Measurements from ENCODE around the gene DMBT1.
"Not testable (repeated sequence)": the region's sequence is repeated elsewhere in the genome, so short reads cannot be mapped to it uniquely, and the experiment has no call there.

The DMBT1 gene

DNA sequence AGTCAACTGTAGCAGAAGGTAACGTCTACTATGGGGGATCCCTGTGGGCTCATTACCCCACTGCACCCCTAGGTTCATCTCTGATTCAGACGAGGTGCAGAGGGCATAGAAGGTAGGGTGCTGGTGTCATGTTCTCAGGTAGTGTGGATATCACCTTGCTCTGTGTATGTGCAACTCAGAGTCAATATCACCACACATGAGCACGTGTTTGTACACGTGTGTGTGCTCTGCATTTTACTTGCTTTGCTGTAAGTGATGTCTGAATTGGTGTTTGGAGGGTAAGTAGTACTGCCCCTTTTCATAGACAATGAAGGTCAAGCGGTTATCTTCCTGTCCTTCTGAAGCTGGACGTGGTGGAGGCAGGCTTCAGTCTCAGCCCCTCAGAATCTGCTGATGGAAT, 10.4 kb downstream of the DMBT1 start:
- no peak for DNase-seq (ENCODE audit: low read depth in 1 of 2, low spot score in 1 of 2)
- no peak for TF ChIP-seq JUND (IDR thresholded peaks at IDR 0.05; ENCODE audit: low read depth)
- in situ Hi-C loops (cut with HindIII; ENCODE audit: low pct_unique_long_range_greater_than_20kb, low sequenced_read_pairs) = no loop called here

DNA sequence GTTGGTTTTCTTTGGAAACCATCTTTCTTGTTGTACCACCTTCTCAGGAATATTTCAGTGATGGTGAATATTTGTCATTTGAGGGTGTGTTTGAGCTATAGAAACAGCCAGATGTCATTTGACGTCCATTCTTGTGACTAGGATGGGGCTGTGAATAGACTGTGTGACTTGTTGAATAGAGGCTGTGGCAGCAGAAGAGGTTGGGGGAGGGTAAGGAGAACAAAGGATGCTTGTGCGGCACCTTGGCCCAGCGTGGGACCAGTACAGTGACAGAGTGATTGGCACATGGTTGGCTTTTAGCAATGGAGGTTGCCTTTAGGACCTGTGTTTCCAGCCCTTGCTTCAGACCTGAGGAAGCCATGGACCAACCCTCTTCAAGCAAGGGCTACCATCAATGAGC, 11.3 kb downstream of the DMBT1 start:
- TF ChIP-seq JUND (IDR thresholded peaks at IDR 0.05; ENCODE audit: low read depth) = no peak
- in situ Hi-C loops (cut with HindIII; ENCODE audit: low pct_unique_long_range_greater_than_20kb, low sequenced_read_pairs) = no loop called here
- DNase-seq (ENCODE audit: low read depth in 1 of 2, low spot score in 1 of 2) = no peak

DNA sequence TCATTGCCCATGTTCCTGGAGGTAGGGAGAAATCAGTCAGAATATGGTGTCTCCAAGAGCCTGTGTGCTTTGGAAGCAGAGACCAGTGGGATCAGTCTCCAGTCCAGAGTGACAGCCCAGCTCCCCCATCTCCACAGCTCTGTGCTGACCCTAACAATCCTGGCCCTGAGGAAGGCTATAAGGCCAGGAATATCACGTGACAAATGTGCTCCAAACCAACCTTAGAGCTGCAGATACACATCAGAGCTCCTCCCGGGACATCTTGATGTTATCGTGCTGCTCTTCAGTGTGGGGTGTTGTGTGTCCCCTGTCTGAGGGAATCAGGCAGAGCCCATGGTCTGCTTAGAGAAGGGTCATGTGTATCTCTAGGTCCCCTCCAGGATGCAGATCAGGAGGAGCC, 15.2 kb downstream of the DMBT1 start:
- DNase-seq (ENCODE audit: low read depth in 1 of 2, low spot score in 1 of 2) = no peak
- in situ Hi-C loops (cut with HindIII; ENCODE audit: low pct_unique_long_range_greater_than_20kb, low sequenced_read_pairs) = no loop called here
- no peak for TF ChIP-seq JUND (IDR thresholded peaks at IDR 0.05; ENCODE audit: low read depth)

DNA sequence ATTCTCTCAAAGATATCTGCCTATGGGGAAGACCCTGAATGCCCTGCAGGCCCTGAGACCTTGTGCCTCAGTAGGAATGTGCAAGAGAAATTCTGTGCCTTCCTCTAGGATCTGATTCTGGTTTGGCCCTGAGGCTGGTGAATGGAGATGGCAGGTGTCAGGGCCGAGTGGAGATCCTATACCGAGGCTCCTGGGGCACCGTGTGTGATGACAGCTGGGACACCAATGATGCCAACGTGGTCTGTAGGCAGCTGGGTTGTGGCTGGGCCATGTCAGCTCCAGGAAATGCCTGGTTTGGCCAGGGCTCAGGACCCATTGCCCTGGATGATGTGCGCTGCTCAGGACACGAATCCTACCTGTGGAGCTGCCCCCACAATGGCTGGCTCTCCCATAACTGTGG, 15.7 kb downstream of the DMBT1 start:
- in situ Hi-C loops (cut with HindIII; ENCODE audit: low pct_unique_long_range_greater_than_20kb, low sequenced_read_pairs) = no loop called here
- TF ChIP-seq JUND (IDR thresholded peaks at IDR 0.05; ENCODE audit: low read depth) = no peak
- DNase-seq (ENCODE audit: low read depth in 1 of 2, low spot score in 1 of 2) = no peak

DNA sequence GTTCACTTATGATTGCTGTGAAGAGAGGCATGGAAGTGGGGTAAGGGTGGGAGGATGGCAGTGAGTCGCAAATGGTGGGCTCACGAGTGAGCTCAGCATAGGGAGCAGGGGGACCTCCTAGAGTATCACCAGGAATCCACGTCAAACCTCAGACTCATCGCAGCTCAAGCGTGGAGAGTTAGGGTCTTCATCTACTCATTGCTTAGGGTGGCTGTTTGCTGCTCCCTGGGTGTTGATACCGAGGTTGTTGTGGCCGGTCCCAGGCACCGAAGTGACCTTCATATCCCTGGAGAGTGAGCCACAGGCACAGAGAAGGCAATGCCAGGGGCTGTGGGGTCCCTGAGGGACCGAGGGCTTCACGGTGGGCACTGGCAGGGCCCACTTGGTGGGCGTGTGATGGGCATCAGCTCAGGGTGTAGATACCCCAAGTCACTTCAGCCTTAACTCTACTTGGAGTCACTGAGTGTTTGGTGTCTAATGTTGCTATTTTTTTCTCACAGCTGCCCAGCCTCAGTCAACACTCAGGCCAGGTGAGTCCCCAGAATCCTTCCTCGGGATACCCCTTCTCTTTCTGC, 16.8 kb downstream of the DMBT1 start:
- TF ChIP-seq JUND (IDR thresholded peaks at IDR 0.05; ENCODE audit: low read depth) = no peak
- in situ Hi-C loops (cut with HindIII; ENCODE audit: low pct_unique_long_range_greater_than_20kb, low sequenced_read_pairs) = no loop called here
- no peak for DNase-seq (ENCODE audit: low read depth in 1 of 2, low spot score in 1 of 2)

DNA sequence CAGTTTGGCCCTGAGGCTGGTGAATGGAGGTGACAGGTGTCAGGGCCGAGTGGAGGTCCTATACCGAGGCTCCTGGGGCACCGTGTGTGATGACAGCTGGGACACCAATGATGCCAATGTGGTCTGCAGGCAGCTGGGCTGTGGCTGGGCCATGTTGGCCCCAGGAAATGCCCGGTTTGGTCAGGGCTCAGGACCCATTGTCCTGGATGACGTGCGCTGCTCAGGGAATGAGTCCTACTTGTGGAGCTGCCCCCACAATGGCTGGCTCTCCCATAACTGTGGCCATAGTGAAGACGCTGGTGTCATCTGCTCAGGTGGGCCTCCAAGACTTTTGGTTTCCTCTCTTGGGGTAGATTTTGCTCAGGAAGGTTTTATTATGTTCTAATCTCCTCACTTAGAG, 25.5 kb downstream of the DMBT1 start:
- DNase-seq (ENCODE audit: low read depth in 1 of 2, low spot score in 1 of 2); in situ Hi-C loops (cut with HindIII; ENCODE audit: low pct_unique_long_range_greater_than_20kb, low sequenced_read_pairs): not testable (repeated sequence)

DNA sequence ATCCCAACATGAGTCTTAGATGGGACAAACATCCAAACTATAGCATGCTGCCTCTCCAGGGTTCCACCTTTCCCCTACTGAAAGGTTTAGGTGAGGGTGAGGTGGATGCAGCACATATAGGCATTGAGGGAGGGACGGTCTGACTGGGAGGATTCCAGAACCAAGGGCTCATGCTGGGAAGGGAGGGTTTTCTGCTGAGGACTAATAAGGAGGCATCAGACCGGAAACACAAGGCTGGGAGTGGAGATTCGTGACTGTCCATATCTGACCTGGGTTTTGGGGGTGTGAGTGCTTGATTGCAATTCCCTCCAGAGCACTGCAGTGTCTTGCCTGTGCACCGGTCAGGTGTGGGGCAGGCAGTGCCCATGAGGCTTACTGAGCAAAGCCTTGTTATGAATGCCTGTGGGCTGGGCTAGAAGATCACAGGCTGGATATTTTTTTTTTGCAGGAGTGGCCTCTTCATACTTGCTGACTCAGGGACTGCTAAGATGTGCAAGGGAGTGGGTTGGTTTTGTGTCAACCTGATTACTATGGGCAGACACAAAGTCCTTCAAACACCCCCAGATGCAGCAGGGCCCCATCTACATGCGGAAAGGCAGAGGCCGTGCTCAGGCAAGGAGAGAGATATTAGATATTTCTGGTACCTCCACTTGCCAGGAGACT, 26.7 kb downstream of the DMBT1 start:
- no peak for DNase-seq (ENCODE audit: low read depth in 1 of 2, low spot score in 1 of 2)
- no peak for TF ChIP-seq JUND (IDR thresholded peaks at IDR 0.05; ENCODE audit: low read depth)
- in situ Hi-C loops (cut with HindIII; ENCODE audit: low pct_unique_long_range_greater_than_20kb, low sequenced_read_pairs) = no loop called here

DNA sequence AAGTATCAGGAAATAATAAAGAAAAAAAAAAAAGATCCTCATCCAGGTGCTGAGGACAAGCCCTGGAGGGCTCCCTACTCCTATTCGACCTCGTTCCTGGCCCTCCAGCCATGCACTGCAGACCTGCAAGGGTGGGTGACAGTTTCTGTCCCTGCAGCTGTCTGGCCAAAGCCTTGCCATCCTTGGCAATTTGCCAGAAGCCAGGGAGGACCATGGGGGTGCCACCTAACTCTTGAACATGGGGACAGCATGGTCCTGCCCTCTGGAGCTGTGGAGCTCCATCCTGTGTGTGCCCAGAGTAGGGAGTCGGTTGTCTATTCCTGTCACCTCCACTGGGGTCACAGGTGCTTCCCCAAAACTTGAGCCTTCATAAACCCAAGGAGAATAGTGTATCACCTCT, 27.8 kb downstream of the DMBT1 start:
- no peak for TF ChIP-seq JUND (IDR thresholded peaks at IDR 0.05; ENCODE audit: low read depth)
- in situ Hi-C loops (cut with HindIII; ENCODE audit: low pct_unique_long_range_greater_than_20kb, low sequenced_read_pairs) = no loop called here
- DNase-seq (ENCODE audit: low read depth in 1 of 2, low spot score in 1 of 2) = no peak

DNA sequence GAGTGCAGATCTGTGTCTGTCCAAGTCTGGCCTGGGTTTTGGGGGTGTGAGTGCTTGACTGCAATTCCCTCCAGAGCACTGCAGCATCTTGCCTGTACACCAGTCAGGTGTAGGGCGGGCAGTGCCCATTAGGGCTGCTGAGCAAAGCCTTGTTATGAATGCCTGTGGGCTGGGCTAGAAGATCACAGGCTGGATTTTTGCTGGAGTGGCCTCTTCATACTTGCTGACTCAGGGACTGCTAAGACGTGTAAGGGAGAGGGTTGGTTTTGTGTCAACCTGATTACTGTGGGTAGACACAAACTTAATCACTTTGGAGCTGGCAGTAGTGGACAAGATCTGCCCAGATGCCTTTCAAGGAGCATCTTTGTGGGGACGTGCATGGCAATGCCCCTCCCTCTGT, 29.6 kb downstream of the DMBT1 start:
- no peak for TF ChIP-seq JUND (IDR thresholded peaks at IDR 0.05; ENCODE audit: low read depth)
- no peak for DNase-seq (ENCODE audit: low read depth in 1 of 2, low spot score in 1 of 2)
- in situ Hi-C loops (cut with HindIII; ENCODE audit: low pct_unique_long_range_greater_than_20kb, low sequenced_read_pairs) = no loop called here

DNA sequence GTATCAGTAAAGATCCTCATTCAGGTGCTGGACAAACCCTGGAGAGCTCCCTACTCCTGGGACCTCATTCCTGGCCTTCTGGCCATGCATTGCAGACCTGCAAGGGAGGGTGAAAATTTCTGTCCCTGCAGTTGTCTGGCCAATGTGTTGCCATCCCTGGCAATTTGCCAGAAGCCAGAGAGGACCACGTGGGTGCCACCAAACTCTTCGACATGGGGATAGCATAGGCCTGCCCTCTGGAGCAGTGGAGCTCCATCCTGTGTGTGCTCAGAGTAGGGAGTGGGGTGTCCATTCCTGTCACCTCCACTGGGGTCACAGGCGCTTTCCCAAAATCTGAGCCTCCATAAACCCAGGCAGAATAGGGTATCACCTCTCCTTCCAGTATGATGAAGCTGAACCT, 31.2 kb downstream of the DMBT1 start:
- TF ChIP-seq JUND (IDR thresholded peaks at IDR 0.05; ENCODE audit: low read depth) = no peak
- in situ Hi-C loops (cut with HindIII; ENCODE audit: low pct_unique_long_range_greater_than_20kb, low sequenced_read_pairs) = no loop called here
- no peak for DNase-seq (ENCODE audit: low read depth in 1 of 2, low spot score in 1 of 2)

DNA sequence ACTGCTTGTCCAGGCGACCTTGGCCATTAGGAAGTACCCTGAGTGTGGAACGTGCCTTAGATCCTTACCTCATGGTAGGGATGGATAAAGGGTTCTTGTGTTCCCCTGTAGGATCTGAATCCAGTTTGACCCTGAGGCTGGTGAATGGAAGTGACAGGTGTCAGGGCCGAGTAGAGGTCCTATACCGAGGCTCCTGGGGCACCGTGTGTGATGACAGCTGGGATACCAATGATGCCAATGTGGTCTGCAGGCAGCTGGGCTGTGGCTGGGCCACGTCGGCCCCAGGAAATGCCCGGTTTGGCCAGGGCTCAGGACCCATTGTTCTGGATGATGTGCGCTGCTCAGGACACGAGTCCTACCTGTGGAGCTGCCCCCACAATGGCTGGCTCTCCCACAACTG, 31.6 kb downstream of the DMBT1 start:
- in situ Hi-C loops (cut with HindIII; ENCODE audit: low pct_unique_long_range_greater_than_20kb, low sequenced_read_pairs) = no loop called here
- no peak for DNase-seq (ENCODE audit: low read depth in 1 of 2, low spot score in 1 of 2)

DNA sequence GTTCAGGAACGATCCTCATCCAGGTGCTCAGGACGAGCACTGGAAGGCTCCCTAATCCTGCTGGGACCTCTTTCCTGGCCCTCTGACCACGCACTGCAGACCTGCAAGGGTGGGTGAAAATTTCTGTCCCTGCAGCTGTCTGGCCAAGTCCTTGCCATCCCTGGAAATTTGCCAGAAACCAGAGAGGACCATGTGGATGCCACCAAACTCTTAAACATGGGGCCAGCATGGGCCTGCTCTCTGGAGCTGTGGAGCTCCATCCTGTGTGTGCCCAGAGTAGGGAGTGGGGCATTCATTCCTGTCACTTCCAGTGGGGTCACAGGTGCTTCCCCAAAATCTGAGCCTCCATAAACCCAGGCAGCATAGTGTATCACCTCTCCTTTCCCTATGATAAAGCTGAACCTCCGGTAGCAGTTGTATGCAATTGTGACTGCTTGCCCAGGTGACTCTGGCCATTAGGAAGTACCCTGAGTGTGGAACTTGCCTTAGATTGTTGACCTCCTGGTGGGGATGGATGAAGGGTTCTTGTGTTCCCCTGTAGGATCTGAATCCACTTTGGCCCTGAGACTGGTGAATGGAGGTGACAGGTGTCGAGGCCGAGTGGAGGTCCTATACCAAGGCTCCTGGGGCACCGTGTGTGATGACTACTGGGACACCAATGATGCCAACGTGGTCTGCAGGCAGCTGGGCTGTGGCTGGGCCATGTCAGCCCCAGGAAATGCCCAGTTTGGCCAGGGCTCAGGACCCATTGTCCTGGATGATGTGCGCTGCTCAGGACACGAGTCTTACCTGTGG, 57.1 kb downstream of the DMBT1 start:
- no peak for DNase-seq (ENCODE audit: low read depth in 1 of 2, low spot score in 1 of 2)
- in situ Hi-C loops (cut with HindIII; ENCODE audit: low pct_unique_long_range_greater_than_20kb, low sequenced_read_pairs) = no loop called here
- TF ChIP-seq JUND (IDR thresholded peaks at IDR 0.05; ENCODE audit: low read depth) = no peak

More for the DNA sequence above, 31.6 kb downstream of the DMBT1 start:
- no peak for TF ChIP-seq JUND (IDR thresholded peaks at IDR 0.05; ENCODE audit: low read depth)

DNA sequence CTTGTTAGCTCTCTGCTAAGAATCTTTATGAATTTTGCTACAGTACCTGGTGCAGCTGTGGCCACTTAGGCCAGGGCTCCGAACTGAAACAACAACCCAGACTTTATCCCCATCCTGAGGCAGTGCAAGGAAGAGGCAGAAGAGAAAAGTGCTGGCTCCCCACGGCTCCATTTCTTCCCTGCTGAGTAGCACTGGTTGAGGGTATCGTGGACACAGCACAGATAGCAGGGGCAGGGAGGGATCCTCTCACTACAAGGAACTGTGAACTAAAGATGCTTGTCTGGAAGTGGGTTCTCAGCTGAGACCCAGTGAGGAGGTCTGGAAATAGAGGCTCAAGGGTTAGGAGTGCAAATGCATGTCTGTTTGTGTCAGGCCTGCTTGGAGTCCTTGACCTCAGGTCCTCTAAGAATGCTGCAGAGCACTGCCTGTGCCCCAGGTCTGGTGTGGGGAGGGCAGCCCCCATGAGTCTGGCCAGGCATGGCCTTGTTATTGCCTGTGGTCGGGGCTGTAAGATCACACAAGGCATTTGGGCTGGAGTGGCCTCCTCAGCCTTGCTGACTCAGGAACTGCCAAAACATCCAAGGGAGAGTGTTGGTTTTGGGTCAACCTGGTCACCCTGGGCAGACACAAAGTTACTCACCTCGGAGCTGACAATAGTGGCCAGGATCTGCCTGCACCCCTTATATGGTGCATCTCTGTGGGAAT, 58.1 kb downstream of the DMBT1 start:
- no peak for TF ChIP-seq JUND (IDR thresholded peaks at IDR 0.05; ENCODE audit: low read depth)
- in situ Hi-C loops (cut with HindIII; ENCODE audit: low pct_unique_long_range_greater_than_20kb, low sequenced_read_pairs) = no loop called here
- DNase-seq (ENCODE audit: low read depth in 1 of 2, low spot score in 1 of 2) = no peak

DNA sequence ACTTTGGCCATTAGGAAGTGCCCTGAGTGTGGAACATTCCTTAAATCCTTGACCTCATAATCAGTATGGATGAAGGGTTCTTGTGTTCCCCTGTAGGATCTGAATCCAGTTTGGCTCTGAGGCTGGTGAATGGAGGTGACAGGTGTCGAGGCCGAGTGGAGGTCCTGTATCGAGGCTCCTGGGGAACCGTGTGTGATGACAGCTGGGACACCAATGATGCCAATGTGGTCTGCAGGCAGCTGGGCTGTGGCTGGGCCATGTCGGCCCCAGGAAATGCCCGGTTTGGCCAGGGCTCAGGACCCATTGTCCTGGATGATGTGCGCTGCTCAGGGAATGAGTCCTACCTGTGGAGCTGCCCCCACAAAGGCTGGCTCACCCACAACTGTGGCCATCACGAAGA, 60.4 kb downstream of the DMBT1 start:
- DNase-seq (ENCODE audit: low read depth in 1 of 2, low spot score in 1 of 2); in situ Hi-C loops (cut with HindIII; ENCODE audit: low pct_unique_long_range_greater_than_20kb, low sequenced_read_pairs): not testable (repeated sequence)

Measured in T47D (cell line).